ENCODE measurements around the gene DNMT3A. TPM values are rescaled to one million over a fixed set of nuclear protein-coding genes. Genes with fewer than 3 reads are reported as not detected.

DNMT3A gene
- total and polyA plus RNA-seq, 2 of the 8 experiments (the other 6 are each of a cell fraction or from before 2014, with no cell fraction given), result 33.6 to 178 TPM

DNA sequence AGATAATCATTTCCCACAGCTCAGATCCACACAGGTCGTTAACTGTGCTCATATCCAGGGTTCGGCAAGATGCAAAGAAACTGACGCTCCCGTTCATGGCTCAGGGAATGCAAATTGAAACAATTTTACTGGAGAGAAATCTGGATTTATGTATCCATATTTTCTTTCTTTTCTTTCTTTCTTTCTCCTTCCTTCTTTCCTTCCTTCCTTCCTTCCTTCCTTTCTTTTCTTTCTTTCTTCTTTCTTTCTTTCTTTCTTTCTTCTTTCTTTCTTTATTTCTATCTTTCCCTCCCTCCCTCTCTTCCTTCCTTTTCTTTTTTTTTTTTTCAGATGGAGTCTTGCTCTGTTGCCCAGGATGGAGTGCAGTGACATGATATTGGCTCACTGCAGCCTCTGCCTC is 153.3 kb downstream of the DNMT3A start (continued):
- TF ChIP-seq, protein P1, sequence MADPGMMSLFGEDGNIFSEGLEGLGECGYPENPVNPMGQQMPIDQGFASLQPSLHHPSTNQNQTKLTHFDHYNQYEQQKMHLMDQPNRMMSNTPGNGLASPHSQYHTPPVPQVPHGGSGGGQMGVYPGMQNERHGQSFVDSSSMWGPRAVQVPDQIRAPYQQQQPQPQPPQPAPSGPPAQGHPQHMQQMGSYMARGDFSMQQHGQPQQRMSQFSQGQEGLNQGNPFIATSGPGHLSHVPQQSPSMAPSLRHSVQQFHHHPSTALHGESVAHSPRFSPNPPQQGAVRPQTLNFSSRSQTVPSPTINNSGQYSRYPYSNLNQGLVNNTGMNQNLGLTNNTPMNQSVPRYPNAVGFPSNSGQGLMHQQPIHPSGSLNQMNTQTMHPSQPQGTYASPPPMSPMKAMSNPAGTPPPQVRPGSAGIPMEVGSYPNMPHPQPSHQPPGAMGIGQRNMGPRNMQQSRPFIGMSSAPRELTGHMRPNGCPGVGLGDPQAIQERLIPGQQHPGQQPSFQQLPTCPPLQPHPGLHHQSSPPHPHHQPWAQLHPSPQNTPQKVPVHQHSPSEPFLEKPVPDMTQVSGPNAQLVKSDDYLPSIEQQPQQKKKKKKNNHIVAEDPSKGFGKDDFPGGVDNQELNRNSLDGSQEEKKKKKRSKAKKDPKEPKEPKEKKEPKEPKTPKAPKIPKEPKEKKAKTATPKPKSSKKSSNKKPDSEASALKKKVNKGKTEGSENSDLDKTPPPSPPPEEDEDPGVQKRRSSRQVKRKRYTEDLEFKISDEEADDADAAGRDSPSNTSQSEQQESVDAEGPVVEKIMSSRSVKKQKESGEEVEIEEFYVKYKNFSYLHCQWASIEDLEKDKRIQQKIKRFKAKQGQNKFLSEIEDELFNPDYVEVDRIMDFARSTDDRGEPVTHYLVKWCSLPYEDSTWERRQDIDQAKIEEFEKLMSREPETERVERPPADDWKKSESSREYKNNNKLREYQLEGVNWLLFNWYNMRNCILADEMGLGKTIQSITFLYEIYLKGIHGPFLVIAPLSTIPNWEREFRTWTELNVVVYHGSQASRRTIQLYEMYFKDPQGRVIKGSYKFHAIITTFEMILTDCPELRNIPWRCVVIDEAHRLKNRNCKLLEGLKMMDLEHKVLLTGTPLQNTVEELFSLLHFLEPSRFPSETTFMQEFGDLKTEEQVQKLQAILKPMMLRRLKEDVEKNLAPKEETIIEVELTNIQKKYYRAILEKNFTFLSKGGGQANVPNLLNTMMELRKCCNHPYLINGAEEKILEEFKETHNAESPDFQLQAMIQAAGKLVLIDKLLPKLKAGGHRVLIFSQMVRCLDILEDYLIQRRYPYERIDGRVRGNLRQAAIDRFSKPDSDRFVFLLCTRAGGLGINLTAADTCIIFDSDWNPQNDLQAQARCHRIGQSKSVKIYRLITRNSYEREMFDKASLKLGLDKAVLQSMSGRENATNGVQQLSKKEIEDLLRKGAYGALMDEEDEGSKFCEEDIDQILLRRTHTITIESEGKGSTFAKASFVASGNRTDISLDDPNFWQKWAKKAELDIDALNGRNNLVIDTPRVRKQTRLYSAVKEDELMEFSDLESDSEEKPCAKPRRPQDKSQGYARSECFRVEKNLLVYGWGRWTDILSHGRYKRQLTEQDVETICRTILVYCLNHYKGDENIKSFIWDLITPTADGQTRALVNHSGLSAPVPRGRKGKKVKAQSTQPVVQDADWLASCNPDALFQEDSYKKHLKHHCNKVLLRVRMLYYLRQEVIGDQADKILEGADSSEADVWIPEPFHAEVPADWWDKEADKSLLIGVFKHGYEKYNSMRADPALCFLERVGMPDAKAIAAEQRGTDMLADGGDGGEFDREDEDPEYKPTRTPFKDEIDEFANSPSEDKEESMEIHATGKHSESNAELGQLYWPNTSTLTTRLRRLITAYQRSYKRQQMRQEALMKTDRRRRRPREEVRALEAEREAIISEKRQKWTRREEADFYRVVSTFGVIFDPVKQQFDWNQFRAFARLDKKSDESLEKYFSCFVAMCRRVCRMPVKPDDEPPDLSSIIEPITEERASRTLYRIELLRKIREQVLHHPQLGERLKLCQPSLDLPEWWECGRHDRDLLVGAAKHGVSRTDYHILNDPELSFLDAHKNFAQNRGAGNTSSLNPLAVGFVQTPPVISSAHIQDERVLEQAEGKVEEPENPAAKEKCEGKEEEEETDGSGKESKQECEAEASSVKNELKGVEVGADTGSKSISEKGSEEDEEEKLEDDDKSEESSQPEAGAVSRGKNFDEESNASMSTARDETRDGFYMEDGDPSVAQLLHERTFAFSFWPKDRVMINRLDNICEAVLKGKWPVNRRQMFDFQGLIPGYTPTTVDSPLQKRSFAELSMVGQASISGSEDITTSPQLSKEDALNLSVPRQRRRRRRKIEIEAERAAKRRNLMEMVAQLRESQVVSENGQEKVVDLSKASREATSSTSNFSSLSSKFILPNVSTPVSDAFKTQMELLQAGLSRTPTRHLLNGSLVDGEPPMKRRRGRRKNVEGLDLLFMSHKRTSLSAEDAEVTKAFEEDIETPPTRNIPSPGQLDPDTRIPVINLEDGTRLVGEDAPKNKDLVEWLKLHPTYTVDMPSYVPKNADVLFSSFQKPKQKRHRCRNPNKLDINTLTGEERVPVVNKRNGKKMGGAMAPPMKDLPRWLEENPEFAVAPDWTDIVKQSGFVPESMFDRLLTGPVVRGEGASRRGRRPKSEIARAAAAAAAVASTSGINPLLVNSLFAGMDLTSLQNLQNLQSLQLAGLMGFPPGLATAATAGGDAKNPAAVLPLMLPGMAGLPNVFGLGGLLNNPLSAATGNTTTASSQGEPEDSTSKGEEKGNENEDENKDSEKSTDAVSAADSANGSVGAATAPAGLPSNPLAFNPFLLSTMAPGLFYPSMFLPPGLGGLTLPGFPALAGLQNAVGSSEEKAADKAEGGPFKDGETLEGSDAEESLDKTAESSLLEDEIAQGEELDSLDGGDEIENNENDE (IDR thresholded peaks at IDR 0.05; ENCODE audit: insufficient replicate concordance, low read length), result no peak
- TF ChIP-seq, protein P2, sequence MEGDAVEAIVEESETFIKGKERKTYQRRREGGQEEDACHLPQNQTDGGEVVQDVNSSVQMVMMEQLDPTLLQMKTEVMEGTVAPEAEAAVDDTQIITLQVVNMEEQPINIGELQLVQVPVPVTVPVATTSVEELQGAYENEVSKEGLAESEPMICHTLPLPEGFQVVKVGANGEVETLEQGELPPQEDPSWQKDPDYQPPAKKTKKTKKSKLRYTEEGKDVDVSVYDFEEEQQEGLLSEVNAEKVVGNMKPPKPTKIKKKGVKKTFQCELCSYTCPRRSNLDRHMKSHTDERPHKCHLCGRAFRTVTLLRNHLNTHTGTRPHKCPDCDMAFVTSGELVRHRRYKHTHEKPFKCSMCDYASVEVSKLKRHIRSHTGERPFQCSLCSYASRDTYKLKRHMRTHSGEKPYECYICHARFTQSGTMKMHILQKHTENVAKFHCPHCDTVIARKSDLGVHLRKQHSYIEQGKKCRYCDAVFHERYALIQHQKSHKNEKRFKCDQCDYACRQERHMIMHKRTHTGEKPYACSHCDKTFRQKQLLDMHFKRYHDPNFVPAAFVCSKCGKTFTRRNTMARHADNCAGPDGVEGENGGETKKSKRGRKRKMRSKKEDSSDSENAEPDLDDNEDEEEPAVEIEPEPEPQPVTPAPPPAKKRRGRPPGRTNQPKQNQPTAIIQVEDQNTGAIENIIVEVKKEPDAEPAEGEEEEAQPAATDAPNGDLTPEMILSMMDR (IDR thresholded peaks at IDR 0.05; ENCODE audit: control extremely low read depth in 1 of 3, insufficient read depth in 1 of 3, low read depth in 1 of 3, low read length in 3 of 3), result no peak
- TF ChIP-seq CHD2 (IDR thresholded peaks at IDR 0.05; ENCODE audit: low read length), result no peak
- TF ChIP-seq MAFK (IDR thresholded peaks at IDR 0.05; ENCODE audit: low read depth, low read length), result no peak
- TF ChIP-seq CTBP2 (IDR thresholded peaks at IDR 0.05; ENCODE audit: borderline replicate concordance, insufficient read depth, insufficient read length, low read length), result no peak
- TF ChIP-seq GABPA (IDR thresholded peaks at IDR 0.05; ENCODE audit: borderline replicate concordance, insufficient read depth, low read length), result no peak
- TF ChIP-seq, protein P3, sequence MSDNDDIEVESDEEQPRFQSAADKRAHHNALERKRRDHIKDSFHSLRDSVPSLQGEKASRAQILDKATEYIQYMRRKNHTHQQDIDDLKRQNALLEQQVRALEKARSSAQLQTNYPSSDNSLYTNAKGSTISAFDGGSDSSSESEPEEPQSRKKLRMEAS (IDR thresholded peaks at IDR 0.05), result no peak
- no peak for TF ChIP-seq SUZ12 (IDR thresholded peaks at IDR 0.05; ENCODE audit: low read length)
